Measurements from ENCODE around the gene FAM216A.
"Not testable (repeated sequence)": the region's sequence is repeated elsewhere in the genome, so short reads cannot be mapped to it uniquely, and the experiment has no call there.

The FAM216A gene

GRCh38 chr12:110498984-110499706, 30.5 kb downstream of the FAM216A start:
- Histone ChIP-seq H3K79me2 (ENCODE audit: control insufficient read depth, insufficient read depth, low read length, unreplicated experiment) (peaks cover 59% of the 10 kb centered on the region), H3K4me3 (ENCODE audit: low read depth, low read length) (peak overlapping the region; percentile 91), H3K4me1 (ENCODE audit: control insufficient read depth, insufficient read depth, low read length, unreplicated experiment) (peaks cover 29% of the 10 kb centered on the region), H3K36me3 (ENCODE audit: insufficient read depth, low read length) (peaks cover 17% of the 10 kb centered on the region), H2AFZ (ENCODE audit: low read length, unreplicated experiment) (no peak overlapping the region), H3K27ac (ENCODE audit: low read depth, low read length) (peak overlapping the region; percentile 83), H3K27me3 (ENCODE audit: insufficient read depth, low read length) (no peaks in the 10 kb centered on the region)

- H3K36me3 ChIP-seq (ENCODE audit: insufficient read depth, low read length): peaks cover 5% of the 10 kb centered on the region; the same call in 1 of the 2 replicates
- H3K79me2 ChIP-seq (ENCODE audit: control insufficient read depth, insufficient read depth, low read length, unreplicated experiment): peaks cover 50% of the 10 kb centered on the region
- peak overlapping the region; percentile 91 for H3K4me3 ChIP-seq (ENCODE audit: low read depth, low read length)
- H3K27ac ChIP-seq (ENCODE audit: low read depth, low read length): peak overlapping the region; percentile 83
- H3K27me3 ChIP-seq (ENCODE audit: insufficient read depth, low read length): no peaks in the 10 kb centered on the region
- peaks cover 29% of the 10 kb centered on the region for H3K4me1 ChIP-seq (ENCODE audit: control insufficient read depth, insufficient read depth, low read length, unreplicated experiment)
- H2AFZ ChIP-seq (ENCODE audit: low read length, unreplicated experiment): peak overlapping the region; percentile 70
Measured at GRCh38 chr12:110501399-110501751, 32.7 kb downstream of the FAM216A start.

- Histone ChIP-seq H3K79me2 (ENCODE audit: control insufficient read depth, insufficient read depth, low read length, unreplicated experiment) (peaks cover 45% of the 10 kb centered on the region), H3K27me3 (ENCODE audit: insufficient read depth, low read length) (no peaks in the 10 kb centered on the region), H3K36me3 (ENCODE audit: insufficient read depth, low read length) (no peaks in the 10 kb centered on the region; the same call in 1 of the 2 replicates), H2AFZ (ENCODE audit: low read length, unreplicated experiment) (peak within 1 kb of the TSS; percentile 93), H3K4me3 (ENCODE audit: low read depth, low read length) (peak within 1 kb of the TSS; percentile 91), H3K27ac (ENCODE audit: low read depth, low read length) (peak within 1 kb of the TSS; percentile 83), H3K4me1 (ENCODE audit: control insufficient read depth, insufficient read depth, low read length, unreplicated experiment) (peaks cover 29% of the 10 kb centered on the region)
Measured at GRCh38 chr12:110501752-110502738, 33.4 kb downstream of the FAM216A start, which contains the start of the genes RAD9B and VPS29. Gene RAD9B, plus strand, starts transcription at chr12:110502331. Its CDS starts 7 bp downstream, at chr12:110502338. Gene VPS29, minus strand, starts transcription at chr12:110502111. Its CDS starts 60 bp downstream, at chr12:110502051.

- no peaks in the 10 kb centered on the region; the same call in 1 of the 2 replicates for H3K36me3 ChIP-seq (ENCODE audit: insufficient read depth, low read length)
- H3K4me3 ChIP-seq (ENCODE audit: low read depth, low read length): no peak overlapping the region
- no peak overlapping the region for H2AFZ ChIP-seq (ENCODE audit: low read length, unreplicated experiment)
- H3K27me3 ChIP-seq (ENCODE audit: insufficient read depth, low read length): no peaks in the 10 kb centered on the region
- H3K27ac ChIP-seq (ENCODE audit: low read depth, low read length): no peak overlapping the region
- peaks cover 27% of the 10 kb centered on the region for H3K4me1 ChIP-seq (ENCODE audit: control insufficient read depth, insufficient read depth, low read length, unreplicated experiment)
- H3K79me2 ChIP-seq (ENCODE audit: control insufficient read depth, insufficient read depth, low read length, unreplicated experiment): peaks cover 33% of the 10 kb centered on the region
Measured at GRCh38 chr12:110503432-110503831, 34.8 kb downstream of the FAM216A start.

- Histone ChIP-seq H2AFZ (ENCODE audit: low read length, unreplicated experiment) (no peak overlapping the region), H3K79me2 (ENCODE audit: control insufficient read depth, insufficient read depth, low read length, unreplicated experiment) (peaks cover 15% of the 10 kb centered on the region), H3K36me3 (ENCODE audit: insufficient read depth, low read length) (no peaks in the 10 kb centered on the region), H3K4me1 (ENCODE audit: control insufficient read depth, insufficient read depth, low read length, unreplicated experiment) (peaks cover 9% of the 10 kb centered on the region), H3K27me3 (ENCODE audit: insufficient read depth, low read length) (no peaks in the 10 kb centered on the region), H3K4me3 (ENCODE audit: low read depth, low read length) (no peak overlapping the region), H3K27ac (ENCODE audit: low read depth, low read length) (no peak overlapping the region)
Measured at GRCh38 chr12:110505332-110505731, 36.7 kb downstream of the FAM216A start.

GRCh38 chr12:110508071-110508586, 39.5 kb downstream of the FAM216A start:
- H3K36me3 ChIP-seq (ENCODE audit: insufficient read depth, low read length): no peaks in the 10 kb centered on the region
- H2AFZ ChIP-seq (ENCODE audit: low read length, unreplicated experiment): no peak overlapping the region

GRCh38 chr12:110513842-110514241, 45.2 kb downstream of the FAM216A start:
- H3K27ac ChIP-seq (ENCODE audit: low read depth, low read length): no peak overlapping the region
- H3K27me3 ChIP-seq (ENCODE audit: insufficient read depth, low read length): no peaks in the 10 kb centered on the region
- no peaks in the 10 kb centered on the region for H3K4me1 ChIP-seq (ENCODE audit: control insufficient read depth, insufficient read depth, low read length, unreplicated experiment)
- H2AFZ ChIP-seq (ENCODE audit: low read length, unreplicated experiment): no peak overlapping the region
- no peak overlapping the region for H3K4me3 ChIP-seq (ENCODE audit: low read depth, low read length)
- no peaks in the 10 kb centered on the region for H3K79me2 ChIP-seq (ENCODE audit: control insufficient read depth, insufficient read depth, low read length, unreplicated experiment)
- no peaks in the 10 kb centered on the region for H3K36me3 ChIP-seq (ENCODE audit: insufficient read depth, low read length)

More at GRCh38 chr12:110508071-110508586, 39.5 kb downstream of the FAM216A start:
- no peak overlapping the region for H3K4me3 ChIP-seq (ENCODE audit: low read depth, low read length)
- H3K27ac ChIP-seq (ENCODE audit: low read depth, low read length): no peak overlapping the region
- no peaks in the 10 kb centered on the region for H3K79me2 ChIP-seq (ENCODE audit: control insufficient read depth, insufficient read depth, low read length, unreplicated experiment)
- H3K27me3 ChIP-seq (ENCODE audit: insufficient read depth, low read length): no peaks in the 10 kb centered on the region
- no peaks in the 10 kb centered on the region for H3K4me1 ChIP-seq (ENCODE audit: control insufficient read depth, insufficient read depth, low read length, unreplicated experiment)

- Histone ChIP-seq H3K79me2 (ENCODE audit: control insufficient read depth, insufficient read depth, low read length, unreplicated experiment) (no peaks in the 10 kb centered on the region), H3K27me3 (ENCODE audit: insufficient read depth, low read length) (no peaks in the 10 kb centered on the region), H3K4me1 (ENCODE audit: control insufficient read depth, insufficient read depth, low read length, unreplicated experiment) (no peaks in the 10 kb centered on the region)
Measured at GRCh38 chr12:110514363-110514762, 45.7 kb downstream of the FAM216A start.

GRCh38 chr12:110516995-110517394, 48.4 kb downstream of the FAM216A start:
- H3K36me3 ChIP-seq (ENCODE audit: insufficient read depth, low read length): no peaks in the 10 kb centered on the region
- no peak overlapping the region for H3K4me3 ChIP-seq (ENCODE audit: low read depth, low read length)
- H3K79me2 ChIP-seq (ENCODE audit: control insufficient read depth, insufficient read depth, low read length, unreplicated experiment): no peaks in the 10 kb centered on the region
- H3K27me3 ChIP-seq (ENCODE audit: insufficient read depth, low read length): no peaks in the 10 kb centered on the region
- H3K27ac ChIP-seq (ENCODE audit: low read depth, low read length): no peak overlapping the region
- no peaks in the 10 kb centered on the region for H3K4me1 ChIP-seq (ENCODE audit: control insufficient read depth, insufficient read depth, low read length, unreplicated experiment)
- H2AFZ ChIP-seq (ENCODE audit: low read length, unreplicated experiment): no peak overlapping the region

More at GRCh38 chr12:110514363-110514762, 45.7 kb downstream of the FAM216A start:
- no peaks in the 10 kb centered on the region for H3K36me3 ChIP-seq (ENCODE audit: insufficient read depth, low read length)
- H3K27ac ChIP-seq (ENCODE audit: low read depth, low read length): no peak overlapping the region
- no peak overlapping the region for H3K4me3 ChIP-seq (ENCODE audit: low read depth, low read length)
- H2AFZ ChIP-seq (ENCODE audit: low read length, unreplicated experiment): no peak overlapping the region

- H3K36me3 ChIP-seq (ENCODE audit: insufficient read depth, low read length); H3K4me3 ChIP-seq (ENCODE audit: low read depth, low read length); H3K27ac ChIP-seq (ENCODE audit: low read depth, low read length); H3K27me3 ChIP-seq (ENCODE audit: insufficient read depth, low read length); H3K4me1 ChIP-seq (ENCODE audit: control insufficient read depth, insufficient read depth, low read length, unreplicated experiment); H3K79me2 ChIP-seq (ENCODE audit: control insufficient read depth, insufficient read depth, low read length, unreplicated experiment); H2AFZ ChIP-seq (ENCODE audit: low read length, unreplicated experiment): not testable (repeated sequence)
Measured at GRCh38 chr12:110518014-110518413, 49.4 kb downstream of the FAM216A start.
